HG02623 (cell line): Measurements from ENCODE around the gene IRS4.

Source experiments
- ATAC-seq: cut with Tn5 transposase; IDR thresholded peaks from one replicate; pipeline ENCODE4 v1.9.1; 2021; ENCODE audit warnings: moderate library complexity; ENCODE audit not compliant: unreplicated experiment

The IRS4 gene

DNA sequence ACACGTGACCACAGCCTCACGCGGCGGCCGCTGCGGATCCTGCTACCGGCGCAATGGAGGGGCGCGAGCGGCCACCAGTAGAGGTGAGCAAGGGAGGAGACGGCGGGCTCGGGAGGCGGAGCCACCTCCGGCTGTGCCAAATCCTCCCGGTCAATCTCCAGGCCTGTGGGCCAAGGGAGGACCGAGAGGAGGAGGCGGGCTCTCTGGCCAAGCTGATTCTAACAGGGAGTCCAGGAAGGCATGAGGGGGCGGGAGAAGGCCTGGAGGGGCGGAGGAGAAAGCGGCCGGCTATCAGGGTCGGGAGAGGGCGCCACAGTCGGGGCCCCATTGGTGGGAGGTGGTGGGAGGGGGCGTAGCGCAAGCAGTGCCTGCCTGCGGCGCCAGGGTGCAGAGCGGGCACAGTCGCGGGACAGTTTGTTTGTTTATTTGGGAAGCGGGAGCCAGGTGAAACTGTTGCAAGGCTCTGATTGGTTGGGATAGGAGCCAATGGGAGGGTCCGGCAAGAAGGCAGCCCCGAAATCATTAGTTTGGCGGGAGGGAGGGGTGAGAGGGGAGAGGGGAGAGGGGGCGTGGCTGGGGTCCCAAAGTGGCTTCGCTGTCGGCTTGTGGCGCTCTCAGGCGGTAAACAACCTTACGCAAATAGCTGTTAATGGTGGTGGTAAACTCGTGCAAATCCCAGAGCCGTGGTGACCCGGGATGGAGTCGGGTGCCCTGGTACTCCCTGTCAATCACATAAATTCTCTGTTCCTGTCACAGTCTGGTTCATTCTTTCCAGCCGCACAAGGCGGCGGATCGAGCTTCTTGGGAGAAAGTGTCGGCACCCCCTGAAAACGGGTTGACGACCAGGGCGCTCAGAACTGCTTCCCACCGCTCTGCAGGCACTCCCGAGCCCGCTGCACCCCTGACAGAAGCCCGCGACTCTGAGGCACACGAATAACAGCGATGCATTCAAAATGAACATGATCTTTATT, at the start of gene IRS4:
TSS of gene IRS4 (minus strand) at position 55 of the 971 bp plus-strand sequence.
- ATAC-seq = no peak

DNA sequence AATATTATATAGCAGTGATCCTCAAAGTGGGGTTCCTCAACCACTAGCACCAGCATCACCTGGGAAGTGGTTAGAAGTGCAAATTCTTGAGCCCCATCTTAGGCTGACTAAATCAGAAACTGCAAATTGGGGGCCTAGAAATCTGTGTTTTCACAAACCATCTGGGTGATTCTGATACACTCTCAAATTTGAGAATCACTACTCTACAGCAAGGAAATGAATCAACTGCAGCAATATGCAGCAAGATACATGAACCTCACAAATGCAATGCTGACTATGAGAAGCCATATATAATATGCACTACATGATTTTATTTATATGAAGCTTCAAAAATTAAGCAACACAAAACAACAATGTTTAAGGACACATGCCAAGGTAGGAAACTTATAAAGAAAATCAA, 36.2 kb upstream of the IRS4 start:
- ATAC-seq = no peak

DNA sequence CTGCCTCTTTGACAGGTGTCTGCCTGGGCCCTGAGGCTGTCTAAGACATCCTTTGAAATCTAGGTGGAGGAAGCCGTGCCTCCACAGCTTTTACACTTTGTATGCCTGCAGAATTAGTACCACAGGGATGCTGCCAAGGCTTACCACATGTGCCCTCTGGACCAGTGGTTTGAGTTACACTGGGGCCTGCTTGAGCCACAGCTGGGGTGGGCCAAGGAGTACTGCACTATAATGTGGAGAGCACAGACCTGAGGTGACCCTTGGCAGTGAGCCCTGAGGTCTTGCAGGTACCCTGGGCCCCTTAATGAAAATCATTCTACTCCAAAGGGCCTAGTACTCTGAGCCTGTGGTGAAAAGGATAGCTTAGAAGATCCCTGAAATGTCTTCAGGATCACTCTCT, 27.2 kb upstream of the IRS4 start:
- ATAC-seq = no peak

DNA sequence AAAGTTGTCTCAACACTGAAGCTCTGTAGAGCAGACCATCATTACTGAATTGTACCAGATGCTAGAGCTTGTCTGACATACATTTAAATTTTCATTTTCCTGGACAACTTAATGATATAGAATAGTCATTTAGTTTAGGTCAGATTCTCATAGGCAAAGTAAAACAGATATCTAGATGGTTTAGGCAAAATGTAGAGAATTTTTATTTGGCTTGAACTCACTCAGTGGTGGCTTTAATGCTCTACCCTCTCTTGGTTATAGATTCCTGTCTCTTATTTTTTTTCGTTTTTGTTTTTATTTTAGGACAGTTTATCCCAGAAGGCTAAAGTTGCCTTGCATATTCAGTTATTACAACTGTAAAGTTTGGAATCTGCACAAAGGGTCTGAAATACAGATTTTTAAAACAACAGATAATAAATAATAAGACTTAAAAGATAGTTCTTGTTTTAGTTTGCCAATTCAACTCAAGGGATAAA, 4.0 kb upstream of the IRS4 start:
- ATAC-seq = no peak

DNA sequence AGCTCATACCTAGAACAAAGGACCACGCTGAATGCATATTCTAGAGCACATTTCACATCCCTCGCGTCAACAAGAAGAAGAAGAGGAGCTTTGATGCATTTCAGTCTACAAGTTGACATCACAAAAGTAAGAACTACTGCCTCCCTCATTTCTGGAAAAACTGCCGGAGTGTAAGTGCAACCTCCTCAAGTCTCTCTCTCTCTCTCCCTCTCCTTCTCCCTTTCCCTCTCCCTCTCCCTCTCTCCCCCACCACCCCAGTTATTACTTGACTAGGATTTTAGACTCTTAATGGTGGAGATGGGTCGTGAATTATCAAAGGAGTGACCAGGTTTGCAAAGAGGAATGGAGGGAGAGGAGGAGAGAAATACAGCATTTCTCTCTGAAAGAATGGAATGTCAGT, 1.4 kb upstream of the IRS4 start:
- no peak for ATAC-seq

DNA sequence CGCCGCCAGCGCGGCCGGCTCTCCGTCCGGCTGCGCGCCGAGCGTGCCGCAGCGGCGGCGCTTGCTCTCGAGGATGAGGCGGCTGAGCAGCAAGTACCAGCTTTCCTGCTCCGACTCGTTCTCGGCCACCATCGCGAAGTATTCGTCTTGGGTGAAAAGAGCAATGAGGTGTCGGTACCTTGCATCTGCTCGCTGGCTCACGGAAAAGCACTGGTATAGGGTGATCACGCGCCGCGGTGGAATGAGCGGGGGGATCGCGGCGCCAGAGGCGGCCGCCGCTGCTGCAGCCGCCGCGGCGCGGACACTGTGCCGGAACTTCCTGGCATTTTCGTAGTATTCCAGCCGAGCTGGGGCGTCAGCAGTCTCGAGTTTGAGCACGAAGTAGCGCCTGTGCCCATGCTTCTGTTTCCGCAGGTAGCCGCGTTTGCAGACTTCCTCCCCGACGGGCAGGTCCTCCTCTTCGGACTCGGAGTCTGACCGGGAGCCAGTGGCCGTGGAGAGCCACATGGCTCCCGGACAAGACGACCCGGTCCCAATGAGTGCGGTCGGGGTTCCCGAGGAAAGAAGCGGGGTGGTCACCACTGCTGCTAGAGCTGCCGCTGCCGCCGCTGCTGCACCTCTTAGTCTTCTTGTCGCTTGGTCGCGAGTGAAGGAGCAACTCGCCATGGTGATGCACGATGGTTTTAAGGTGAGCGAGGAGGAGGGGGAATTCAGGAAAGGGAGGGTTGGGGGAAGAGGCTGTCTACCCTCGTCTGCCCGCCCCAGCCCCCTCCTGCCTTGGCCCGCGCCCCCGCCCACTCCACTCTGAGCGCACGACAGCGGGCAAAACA, 469 bp downstream of the IRS4 start:
- no peak for ATAC-seq

DNA sequence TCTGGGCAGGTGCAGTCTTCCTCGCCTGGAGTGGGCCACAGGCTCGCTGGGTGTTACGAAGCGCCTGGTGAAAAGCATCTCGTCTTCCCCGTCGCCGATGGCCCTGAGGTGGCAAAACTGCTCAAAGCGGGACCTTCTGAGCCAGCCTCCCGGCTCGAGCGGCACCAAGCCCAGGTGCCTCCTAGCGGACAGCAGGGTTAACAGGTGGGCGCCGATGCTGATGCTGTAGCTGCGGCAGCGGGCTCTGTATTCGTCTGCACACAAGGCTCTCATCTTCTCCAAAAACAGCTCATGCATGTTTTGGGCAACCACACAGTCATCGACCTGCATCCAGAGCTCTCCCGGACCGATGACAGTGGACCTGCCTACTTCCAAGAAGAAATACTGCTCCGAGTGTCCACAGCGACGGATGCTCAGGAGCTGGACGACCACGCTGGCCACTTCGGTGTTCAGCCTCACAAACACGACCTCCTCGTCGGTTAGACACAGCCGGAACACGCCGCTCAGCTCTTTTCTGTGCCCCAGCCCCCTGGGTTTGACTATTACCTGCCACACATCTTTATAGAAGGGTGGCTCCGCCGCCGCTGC, 1.2 kb downstream of the IRS4 start:
- ATAC-seq = no peak

DNA sequence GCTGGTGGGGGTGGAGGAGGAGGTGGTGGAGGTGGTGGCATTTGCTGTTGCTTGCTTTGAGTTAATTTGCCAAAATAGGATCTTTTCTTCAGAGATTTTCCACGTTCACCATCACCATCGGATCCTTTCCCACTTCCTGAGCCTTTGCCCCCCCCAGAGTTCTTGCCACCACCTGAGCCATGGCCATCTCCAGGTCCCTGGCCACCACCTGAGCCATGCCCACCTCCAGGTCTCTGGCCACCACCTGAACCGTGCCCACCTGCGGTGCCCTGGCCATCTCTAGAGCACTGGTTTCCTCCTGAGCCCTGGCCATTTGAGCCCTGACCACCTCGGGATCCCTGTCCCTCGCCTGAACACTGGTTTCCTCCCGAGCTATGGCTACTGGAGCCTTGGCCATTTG, 1.9 kb downstream of the IRS4 start:
- ATAC-seq = no peak

DNA sequence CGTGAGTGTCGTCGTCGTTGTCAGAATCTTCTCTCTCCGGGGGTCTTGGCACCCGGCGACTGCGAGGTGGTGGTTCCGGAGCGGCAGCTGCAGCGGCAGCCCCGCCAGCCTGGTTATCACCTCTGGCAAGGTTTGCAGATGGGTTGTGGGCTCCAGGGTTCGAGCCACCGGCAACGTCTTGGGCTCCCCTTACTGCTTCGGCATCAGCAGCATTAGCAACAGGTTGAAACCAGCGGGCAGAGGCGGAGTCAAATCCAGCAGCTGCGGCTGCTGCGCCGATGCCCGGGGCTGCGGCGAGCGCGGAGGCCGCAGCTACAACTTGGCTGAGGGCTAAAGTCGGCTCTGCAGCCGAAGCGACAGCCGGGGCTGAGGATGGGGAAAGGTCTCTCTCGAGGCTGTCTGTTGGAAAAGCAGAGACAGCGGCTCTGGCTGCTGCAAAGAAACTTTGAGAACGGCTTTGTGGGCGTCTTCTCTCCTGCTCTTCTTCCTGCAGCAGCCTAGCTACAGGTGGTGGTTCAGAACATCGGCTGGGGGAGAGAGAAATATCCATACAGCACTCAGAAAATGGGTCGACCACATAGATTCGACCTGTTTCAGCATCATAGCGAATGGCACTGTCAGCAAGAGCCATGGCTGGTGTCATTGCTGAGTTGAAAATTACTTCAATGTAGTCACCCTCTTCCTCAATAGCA, 3.6 kb downstream of the IRS4 start:
- ATAC-seq = no peak

DNA sequence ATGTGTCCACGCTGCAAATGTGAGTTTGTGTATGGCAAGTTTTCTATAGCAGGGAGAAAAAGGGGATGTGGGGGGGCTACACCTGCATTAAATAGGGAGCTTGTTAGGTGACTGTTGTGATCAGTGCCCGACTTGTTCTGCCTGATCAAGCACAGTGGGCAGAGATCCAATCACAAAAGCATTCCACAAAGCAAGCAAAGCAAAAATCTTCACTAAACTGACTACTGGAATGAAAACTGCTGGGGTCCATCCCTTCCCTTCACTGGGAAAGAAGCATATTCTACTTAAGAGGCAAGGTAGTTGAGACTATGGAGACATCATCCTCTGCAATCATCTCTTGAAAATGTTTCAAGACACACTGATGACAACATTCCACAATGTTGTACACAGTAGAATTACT, 5.2 kb downstream of the IRS4 start:
- no peak for ATAC-seq

DNA sequence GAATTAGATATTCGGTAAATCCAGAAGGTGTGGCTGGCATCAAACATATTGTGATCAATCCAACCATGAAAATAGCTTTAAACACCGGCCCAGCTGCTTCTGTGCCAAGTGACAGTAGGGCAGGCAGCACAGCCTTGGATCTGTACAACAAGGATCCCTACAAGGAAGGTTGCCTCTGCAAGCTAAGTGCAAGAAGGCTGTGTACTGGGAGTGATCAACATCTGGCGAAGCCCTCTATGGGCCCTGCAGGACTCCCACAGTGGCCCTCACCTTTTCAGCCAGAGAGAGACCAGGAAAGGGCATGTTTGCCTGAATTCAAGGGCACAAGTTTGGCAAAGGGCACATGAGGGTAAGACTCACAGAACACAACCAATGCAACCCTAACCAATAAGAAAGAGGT, 9.6 kb downstream of the IRS4 start:
- ATAC-seq = no peak

DNA sequence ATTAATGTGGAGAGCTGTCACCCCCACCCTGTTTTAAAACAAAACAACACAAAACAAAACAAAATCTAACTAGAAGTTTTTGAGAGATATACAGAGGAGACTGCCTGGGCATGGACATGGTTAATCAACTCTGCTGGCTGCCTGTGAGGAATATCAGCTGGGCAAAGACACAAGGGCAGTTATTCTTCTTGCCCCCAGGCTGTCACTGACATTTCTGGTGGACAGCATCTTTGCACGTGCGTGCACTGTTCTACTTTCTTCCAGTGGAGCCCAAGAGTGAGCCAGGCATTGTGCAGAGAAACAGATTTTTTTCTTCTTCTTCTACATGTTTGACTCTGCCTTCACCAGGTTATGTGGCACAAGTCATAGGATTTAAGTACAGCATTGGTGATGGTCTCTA, 13.8 kb downstream of the IRS4 start:
- no peak for ATAC-seq

DNA sequence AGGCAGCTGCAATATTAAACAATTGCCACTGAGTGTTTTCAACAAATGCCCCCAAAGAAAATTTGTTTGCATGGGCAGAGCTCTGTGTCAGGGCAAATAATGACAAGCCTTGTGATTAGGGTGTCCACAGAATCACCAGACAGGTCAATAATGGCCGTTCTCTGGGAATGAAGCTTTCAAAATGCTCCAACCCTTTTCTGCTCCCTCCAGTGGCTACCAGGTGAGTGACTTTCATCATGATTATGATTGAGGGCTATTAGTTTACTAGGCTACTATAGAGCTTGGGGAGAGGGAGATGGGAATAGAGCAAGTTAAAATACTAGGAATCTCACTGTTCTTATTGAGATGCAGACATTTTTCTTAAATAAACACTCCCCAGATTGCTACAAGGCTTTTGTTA, 23.5 kb downstream of the IRS4 start:
- no peak for ATAC-seq

DNA sequence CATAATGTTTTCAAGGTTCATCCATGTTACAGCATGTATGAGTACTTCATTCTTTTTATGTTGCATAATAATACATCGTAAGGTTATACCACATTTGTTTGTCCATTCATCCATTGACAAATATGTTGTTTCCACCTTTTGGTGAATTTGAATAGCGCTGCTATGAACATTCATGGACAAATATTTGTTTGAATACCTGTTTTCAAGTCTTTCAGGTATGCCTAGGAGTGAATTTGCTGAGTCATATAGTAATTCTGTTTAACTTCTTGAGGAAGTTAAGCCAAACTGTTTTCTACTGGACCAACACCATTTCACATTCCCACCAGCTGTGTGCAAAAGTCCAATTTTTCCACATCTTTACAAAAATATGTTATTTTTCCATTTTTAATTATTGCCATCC, 31.5 kb downstream of the IRS4 start:
- no peak for ATAC-seq

DNA sequence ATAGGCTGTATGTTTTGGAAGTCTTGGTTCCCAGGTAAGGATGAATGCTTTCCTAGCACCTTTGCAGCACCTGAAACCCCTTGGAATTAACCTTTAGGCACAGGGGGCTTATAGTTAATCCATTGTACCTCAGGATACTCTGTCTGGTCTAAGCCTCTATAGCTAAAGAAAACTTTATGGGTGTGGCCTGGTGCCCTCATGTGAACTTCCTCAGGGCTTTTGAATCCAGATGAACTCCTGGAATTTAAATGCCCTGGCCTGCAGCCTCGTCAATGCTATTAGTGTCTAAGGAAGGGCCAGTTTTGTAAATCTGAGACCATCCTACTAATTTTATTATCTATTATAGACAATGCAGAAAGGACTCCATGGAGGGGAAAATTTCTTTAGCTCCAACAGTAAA, 33.8 kb downstream of the IRS4 start:
- ATAC-seq = no peak

DNA sequence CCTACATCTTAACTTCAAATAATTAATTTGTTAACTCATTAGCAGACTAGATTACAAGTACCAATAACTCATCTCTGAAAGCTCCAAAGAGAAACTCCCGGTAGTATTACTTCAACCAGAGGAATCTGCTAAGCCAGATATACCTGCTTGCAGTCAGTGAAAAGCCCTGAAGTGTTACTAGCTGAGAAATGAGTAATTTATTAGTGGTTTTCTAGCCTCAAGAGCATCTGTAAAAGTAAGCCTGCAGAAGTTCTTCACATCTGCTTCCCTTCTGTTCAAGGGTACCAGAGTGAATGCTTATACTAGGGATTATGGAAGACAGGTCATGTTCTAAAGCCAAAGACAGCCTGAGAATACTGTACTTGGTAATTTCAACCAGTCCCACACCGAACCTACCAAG, 34.7 kb downstream of the IRS4 start:
- ATAC-seq = no peak

DNA sequence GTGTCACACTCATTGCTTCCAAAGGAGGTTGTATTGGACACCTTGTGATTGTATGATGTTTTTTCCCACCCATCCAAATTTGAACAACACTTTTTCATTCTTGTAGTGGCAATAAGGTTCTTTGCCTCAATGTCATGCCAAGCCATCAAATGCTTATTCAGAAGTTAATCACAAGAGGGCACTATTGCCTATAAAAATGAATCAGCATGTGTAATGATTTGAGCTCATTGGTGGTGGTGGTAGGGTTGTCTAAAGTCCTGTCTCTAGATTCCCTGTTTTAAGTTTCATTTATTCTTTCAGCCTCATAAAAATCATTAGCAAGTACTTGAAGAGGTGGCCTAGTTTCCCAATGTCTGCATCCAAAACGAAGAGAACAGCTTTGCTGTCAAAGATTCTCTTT, 37.0 kb downstream of the IRS4 start:
- ATAC-seq = peak; percentile 55

DNA sequence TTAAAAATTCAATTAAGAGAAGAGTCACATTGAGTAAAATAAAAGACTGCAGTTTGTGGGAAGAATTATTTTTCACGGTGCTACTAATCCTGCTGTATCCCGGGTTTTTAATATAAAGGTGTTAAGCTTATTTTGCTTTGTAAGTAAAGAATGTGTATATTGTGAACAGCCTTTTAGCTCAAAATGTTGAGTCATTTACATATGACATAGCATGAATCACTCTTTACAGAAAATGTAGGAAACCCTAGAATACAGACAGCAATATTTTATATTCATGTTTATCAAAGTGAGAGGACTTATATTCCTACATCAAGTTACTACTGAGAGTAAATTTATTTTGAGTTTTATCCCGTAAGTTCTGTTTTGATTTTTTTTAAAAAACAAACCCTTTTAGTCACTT, 39.7 kb downstream of the IRS4 start:
- no peak for ATAC-seq
